ENCODE measurements around the gene PRKCZ. TPM values are rescaled to one million over a fixed set of nuclear protein-coding genes. Genes with fewer than 3 reads are reported as not detected.

Gene PRKCZ
- total and polyA plus RNA-seq, 2 of the 4 experiments (the other 2 are of a cell fraction), result 2.0 to 3.5 TPM

DNA sequence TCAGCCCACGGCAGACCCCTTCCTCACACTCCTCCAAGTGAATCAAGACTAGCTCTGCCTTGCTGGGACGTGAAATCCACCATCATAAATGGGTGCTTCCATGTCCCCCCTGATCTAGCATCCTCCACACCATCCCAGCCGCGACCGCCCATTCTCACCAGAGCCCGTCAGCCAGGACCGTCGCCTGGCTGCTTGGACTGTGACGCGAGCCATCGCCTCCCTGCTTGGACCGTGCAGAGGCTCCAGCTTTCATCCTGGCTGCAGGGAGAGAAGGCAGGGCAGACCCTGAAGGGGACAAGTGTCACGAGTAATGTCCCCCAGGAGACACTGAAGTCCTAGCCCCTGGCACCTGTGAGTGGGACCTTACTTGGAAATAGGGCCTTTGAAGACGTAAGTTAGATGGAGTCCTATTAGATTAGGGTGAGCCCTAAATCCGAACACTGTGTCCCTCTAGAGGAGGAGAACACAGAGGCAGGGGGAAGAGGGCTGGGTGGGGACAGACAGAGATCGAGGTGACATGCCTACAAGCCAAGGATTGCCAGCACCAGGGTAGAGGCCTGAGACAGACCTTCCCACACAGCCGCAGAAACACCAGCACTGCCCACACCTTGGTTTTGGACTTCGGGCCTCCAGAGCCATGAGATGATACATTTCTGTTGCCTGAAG, 12.8 kb upstream of the PRKCZ start:
- H3K27me3 ChIP-seq (ENCODE audit: control insufficient read depth, insufficient read depth, low read length), result peaks cover 48% of the 10 kb centered on the region
- H3K23ac ChIP-seq (ENCODE audit: low read depth, low read length), result no peak overlapping the region
- H4K91ac ChIP-seq (ENCODE audit: insufficient read depth, low read depth, low read length), result no peak overlapping the region
- TF ChIP-seq BHLHE40 (IDR thresholded peaks at IDR 0.05; ENCODE audit: low read depth, low read length) (no peak), RAD21 (IDR thresholded peaks at IDR 0.05; ENCODE audit: low read length) (no peak), CEBPB (IDR thresholded peaks at IDR 0.05; ENCODE audit: low read depth, low read length) (no peak), MAFK (IDR thresholded peaks at IDR 0.05; ENCODE audit: low read depth, low read length) (no peak), RFX5 (IDR thresholded peaks at IDR 0.05; ENCODE audit: low read depth, low read length) (no peak), MAZ (IDR thresholded peaks at IDR 0.05; ENCODE audit: borderline replicate concordance, low read depth, low read length) (no peak), NFE2L2 (IDR thresholded peaks at IDR 0.05; ENCODE audit: low read depth, low read length) (no peak)
- CTCF ChIA-PET, result no interaction called here
- no peak for ATAC-seq (ENCODE audit: low read depth)
- dilution Hi-C loops (cut with HindIII; ENCODE audit: low sequenced_read_pairs, unreplicated experiment) (no loop called here), intact Hi-C loops (cut with micrococcal nuclease) (no loop called here), in situ Hi-C loops (cut with MboI; ENCODE audit: low sequenced_read_pairs) (no loop called here)
- no peak overlapping the region for H2BK20ac ChIP-seq (ENCODE audit: low read depth, low read length)
- no TSS peak for BruUV-seq (replicated peaks)
- no peaks in the 10 kb centered on the region for H3K36me3 ChIP-seq (ENCODE audit: control insufficient read depth, insufficient read depth, low read length)
- no peaks in the 10 kb centered on the region for H4K20me1 ChIP-seq (ENCODE audit: insufficient read depth, low read length)
- no peak overlapping the region for H2AK5ac ChIP-seq (ENCODE audit: low read depth, low read length)
- no peak for DNase-seq
- no peak overlapping the region for H3K14ac ChIP-seq (replicated peaks; ENCODE audit: low read depth, low read length)
- no peak overlapping the region for H3K4me2 ChIP-seq (ENCODE audit: low read depth, low read length)
- WGBS, 2 experiments (ENCODE audit: extremely low coverage in 2 of 2, insufficient read length in 1 of 2), result 19% methylated on average over 5 of the region's 18 CpGs; no CpG with 5 or more reads in 1 of the 2 experiments
- no peak overlapping the region for H3K18ac ChIP-seq (ENCODE audit: low read depth, low read length)
- no peak overlapping the region for H2BK15ac ChIP-seq (ENCODE audit: low read depth, low read length)
- H4K5ac ChIP-seq (ENCODE audit: low read depth, low read length), result no peak overlapping the region
- H3K79me1 ChIP-seq (ENCODE audit: low read depth in 1 of 2, low read length in 2 of 2), result no peaks in the 10 kb centered on the region
- no peak overlapping the region for H2BK5ac ChIP-seq (ENCODE audit: low read depth, low read length, poor library complexity, severe bottlenecking)
- no peak overlapping the region for H3K4ac ChIP-seq (ENCODE audit: low read depth, low read length)
- peaks cover 5% of the 10 kb centered on the region; the same call in 1 of the 2 replicates for H3K9me3 ChIP-seq (ENCODE audit: control insufficient read depth, insufficient read depth, low read length)
- H2AK9ac ChIP-seq (replicated peaks; ENCODE audit: low read depth, low read length, poor library complexity), result no peak overlapping the region
- H4K8ac ChIP-seq (ENCODE audit: low read depth in 2 of 2, low read length in 2 of 2), result no peak overlapping the region
- H2BK120ac ChIP-seq (ENCODE audit: low read depth, low read length), result no peak overlapping the region
- H3K4me1 ChIP-seq (ENCODE audit: control insufficient read depth, insufficient read depth, low read length), result no peaks in the 10 kb centered on the region
- H3K9ac ChIP-seq (ENCODE audit: low read depth, low read length), result no peak overlapping the region
- H2AFZ ChIP-seq (replicated peaks; ENCODE audit: low read length, poor library complexity), result no peak overlapping the region
- H3K56ac ChIP-seq (ENCODE audit: extremely low read depth, insufficient read depth, low read length), result no peak overlapping the region
- H3K9me1 ChIP-seq (ENCODE audit: insufficient read depth, low read length), result no peaks in the 10 kb centered on the region
- POLR2A ChIA-PET (ENCODE audit: unreplicated experiment), result no interaction called here
- no peak overlapping the region for H3K27ac ChIP-seq (ENCODE audit: insufficient read depth, low read length)
- H3K4me3 ChIP-seq (ENCODE audit: insufficient read depth, low read depth, low read length), result no peak overlapping the region
